RWPE1 (cell line): ENCODE results near the gene ATAD3A.
"Not testable (repeated sequence)": the region's sequence is repeated elsewhere in the genome, so short reads cannot be mapped to it uniquely, and the experiment has no call there.

Experiments used
- CTCF ChIA-PET: fragments of 350-600 bp; sonication (Branson Sonifier 250); formaldehyde crosslinking; extraction: SDS; loops from one replicate; lab custom pipeline; 2021; lab: Yijun Ruan, JAX
- POLR2A ChIA-PET: fragments of 400-600 bp; formaldehyde crosslinking; extraction: SDS; loops from one replicate; lab custom pipeline; 2020; ENCODE audit warnings: antibody characterized with exemption; ENCODE audit not compliant: low non-redundant PET; lab: Yijun Ruan, JAX
- DNase-seq: peaks from one replicate; pipeline ENCODE4 v3.0.0; 2012; ENCODE audit warnings: low spot score
- H3K27ac ChIP-seq: fragments of 450-650 bp; 2 replicates; pipeline ENCODE4 v1.5.1; 2017
- CTCF ChIP-seq: fragments of 450-650 bp; conservative IDR thresholded peaks from 2 replicates; pipeline ENCODE4 v1.5.1; 2017; ENCODE audit warnings: low read depth, mild to moderate bottlenecking

ATAD3A gene

GRCh38 chr1:1477206-1477605 lies 34.8 kb upstream of the ATAD3A start:
- no peak overlapping the region for H3K27ac ChIP-seq
- CTCF ChIA-PET, result interaction anchor here (1.0 kb wide), 1 partner anchor 37 kb away, joined by 3 read pairs; no protein-coding TSS in a partner anchor
- DNase-seq, result no peak
- POLR2A ChIA-PET, result no interaction called here
- TF ChIP-seq CTCF, result no peak

DNA sequence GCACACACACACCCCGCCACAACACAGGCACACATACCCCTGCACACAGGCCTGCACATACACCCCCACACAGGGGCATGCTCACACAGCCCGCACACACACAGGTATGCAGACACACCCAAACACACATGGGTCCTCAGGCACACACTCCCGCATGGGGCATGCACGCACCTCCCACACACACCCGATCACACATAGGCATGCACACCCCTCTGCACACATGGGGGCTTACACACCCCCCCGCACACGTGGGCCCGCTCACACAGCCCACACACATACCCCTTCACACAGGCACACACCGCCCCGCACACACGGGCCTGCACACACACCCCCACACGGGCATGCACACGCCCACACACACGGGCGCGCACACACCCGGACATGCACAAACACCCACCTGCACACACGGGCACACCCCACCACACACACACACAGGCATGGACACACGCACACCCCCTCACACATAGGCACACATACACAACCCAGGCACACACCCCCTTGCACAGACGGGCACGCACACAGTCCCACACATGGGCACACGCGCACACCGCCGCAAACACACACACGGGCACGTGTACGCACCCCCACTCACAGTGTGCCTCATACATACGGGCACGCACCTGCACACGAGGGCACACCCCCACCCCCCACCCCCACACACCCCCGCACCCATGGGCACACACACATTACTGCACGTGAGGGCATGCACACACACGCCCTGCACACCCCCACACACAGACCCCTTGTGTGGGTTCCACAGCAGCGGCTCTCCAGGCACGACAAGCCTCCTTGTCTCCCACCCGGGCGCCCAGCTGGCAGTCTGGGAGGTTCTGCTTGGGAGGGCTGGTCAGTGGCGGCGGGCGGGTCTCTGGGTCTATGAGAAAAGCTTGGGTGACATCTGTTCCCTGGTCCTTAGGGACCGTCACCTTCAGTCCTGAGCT lies 32.1 kb upstream of the ATAD3A start:
- DNase-seq, result no peak
- CTCF ChIA-PET, result no interaction called here
- POLR2A ChIA-PET, result no interaction called here
- H3K27ac ChIP-seq, result no peak overlapping the region
- TF ChIP-seq CTCF, result no peak

- POLR2A ChIA-PET, H3K27ac ChIP-seq, DNase-seq, CTCF ChIA-PET: not testable (repeated sequence)
These were observed 31.5 kb upstream of the ATAD3A start for GRCh38 chr1:1480488-1480867.

DNA sequence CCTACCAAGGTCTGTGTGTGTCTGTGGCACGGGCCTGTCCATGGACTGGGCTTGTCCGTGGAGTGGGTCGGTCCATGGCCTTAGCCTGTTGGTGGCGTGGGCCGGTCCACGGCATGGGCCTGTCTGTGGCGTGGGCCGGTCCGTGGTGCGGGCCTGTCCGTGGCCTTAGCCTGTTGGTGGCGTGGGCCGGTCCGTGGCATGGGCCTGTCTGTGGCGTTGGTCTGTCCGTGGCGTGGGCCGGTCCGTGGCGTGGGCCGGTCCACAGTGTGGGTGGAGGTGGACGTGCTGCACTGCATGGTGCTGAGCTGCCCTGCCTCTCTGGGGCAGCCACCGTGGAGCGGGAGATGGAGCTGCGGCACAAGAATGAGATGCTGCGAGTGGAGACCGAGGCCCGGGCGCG lies 30.2 kb upstream of the ATAD3A start:
- POLR2A ChIA-PET, DNase-seq, CTCF ChIA-PET, H3K27ac ChIP-seq: not testable (repeated sequence)

GRCh38 chr1:1482856-1483255 lies 29.1 kb upstream of the ATAD3A start:
- CTCF ChIA-PET, result no interaction called here
- POLR2A ChIA-PET, result no interaction called here

GRCh38 chr1:1483714-1484113 lies 28.2 kb upstream of the ATAD3A start:
- no peak for TF ChIP-seq CTCF
- H3K27ac ChIP-seq, result peak overlapping the region; percentile 8; the same call in 1 of the 2 replicates
- ChIA-PET CTCF (interaction anchor here (0.6 kb wide), 1 partner anchor 22 kb away, joined by 3 read pairs; no protein-coding TSS in a partner anchor), POLR2A (no interaction called here)
- DNase-seq, result no peak

More at GRCh38 chr1:1482856-1483255, 29.1 kb upstream of the ATAD3A start:
- TF ChIP-seq CTCF, result no peak
- DNase-seq, result no peak
- 0 out of 2 replicates have a peak overlapping the region, but pooled peaks have one; percentile 8 for H3K27ac ChIP-seq

- DNase-seq, CTCF ChIA-PET, H3K27ac ChIP-seq, POLR2A ChIA-PET: not testable (repeated sequence)
These were observed 26.8 kb upstream of the ATAD3A start for GRCh38 chr1:1484976-1485750.

DNA sequence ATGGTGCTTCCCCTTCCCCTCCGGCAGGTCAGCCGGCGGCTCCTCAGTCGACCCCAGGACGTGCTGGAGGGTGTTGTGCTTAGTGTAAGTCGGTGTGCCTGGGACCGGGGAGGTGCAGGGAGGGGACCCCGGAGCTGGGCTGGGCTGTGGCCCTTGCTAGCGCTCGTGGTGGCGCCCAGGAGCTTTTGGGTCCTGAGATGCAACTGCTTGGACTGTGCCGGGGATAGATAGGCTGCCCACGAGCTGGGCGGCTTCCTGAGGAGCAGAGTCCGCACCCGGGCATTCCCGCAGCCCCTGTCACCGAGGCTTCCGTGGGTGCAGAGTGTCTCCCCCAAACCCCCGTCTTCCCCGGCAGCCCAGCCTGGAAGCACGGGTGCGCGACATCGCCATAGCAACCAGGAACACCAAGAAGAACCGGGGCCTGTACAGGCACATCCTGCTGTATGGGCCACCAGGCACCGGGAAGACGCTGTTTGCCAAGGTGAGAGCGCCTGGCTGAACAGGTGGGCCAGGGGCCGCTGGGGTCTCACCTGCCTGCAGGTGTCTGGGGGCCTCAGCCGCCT lies 26.1 kb upstream of the ATAD3A start:
- DNase-seq, POLR2A ChIA-PET, H3K27ac ChIP-seq, CTCF ChIA-PET: not testable (repeated sequence)
